Psoas muscle (tissue), 8 donors: ENCODE data around the gene INTS11. TPM values are rescaled to one million over a fixed set of nuclear protein-coding genes. Genes with fewer than 3 reads are reported as not detected.

ENCODE experiments used
- ATAC-seq, 4 donors: fragments of 200-7000 bp; cut with Tn5 transposase; one replicate each; pipeline ENCODE4 v1.9.1; 2020; ENCODE audit warnings: moderate library complexity in 3 of 4, mild to moderate bottlenecking in 2 of 4
- DNase-seq, 2 donors: peaks; one replicate each; pipeline ENCODE4 v3.0.0-alpha.2; 2020
- H3K27ac ChIP-seq: fragments of 200-600 bp; one replicate; pipeline ENCODE4 v1.8.0; 2022
- H3K27me3 ChIP-seq, 3 donors: fragments of 200-600 bp in 1 of 3; one replicate each; pipeline versions ENCODE4 v1.6.1 to v1.8.0; 2013 to 2022; ENCODE audit warnings: low read length in 2 of 3, mild to moderate bottlenecking in 2 of 3, moderate library complexity in 1 of 3; ENCODE audit not compliant: insufficient read depth in 3 of 3
- H3K36me3 ChIP-seq, 2 donors: fragments of 200-600 bp in 1 of 2; one replicate each; pipeline versions ENCODE4 v1.6.1 to v1.8.0; 2013 to 2022; ENCODE audit warnings: low read depth in 1 of 2, mild to moderate bottlenecking in 1 of 2, moderate library complexity in 1 of 2; ENCODE audit not compliant: insufficient read depth in 1 of 2
- H3K4me1 ChIP-seq: fragments of 200-600 bp; one replicate; pipeline ENCODE4 v1.8.0; 2022
- H3K4me3 ChIP-seq: fragments of 200-600 bp; one replicate; pipeline ENCODE4 v1.8.0; 2022; ENCODE audit warnings: mild to moderate bottlenecking
- H3K9me3 ChIP-seq: fragments of 200-600 bp; one replicate; pipeline ENCODE4 v1.8.0; 2022
- CTCF ChIP-seq: fragments of 200-600 bp; IDR thresholded peaks from one replicate; pipeline ENCODE4 v1.8.0; 2022; ENCODE audit warnings: antibody characterized with exemption
- WGBS, 3 donors: extraction: QIAGEN DNeasy Blood & Tissue Kit; methylation state at CpG; one replicate each; pipeline versions ENCODE4 v1.1.6 to v1.1.7; 2013; 5-methylcytosine and 5-hydroxymethylcytosine counted together
- intact Hi-C, 2 donors: fragments of 100-400 bp; cut with DNase I; formaldehyde crosslinking; loops; one replicate each; pipeline versions ENCODE4 v1.11.0 to v1.14.2; 2022
- polyA plus RNA-seq, 3 donors: library from polyadenylated mRNA; stranded (reverse); fragments of 200-250 nt; gene quantifications; one replicate each; pipeline ENCODE4 v1.2.3, GENCODE V29; 2013
- total RNA-seq, 4 donors: library from RNA; stranded (reverse); fragmentation: NEBNext Ultra II Directional in 2 of 4; extraction: Animal tissue kit (Norgen Biotek cat#: 25700) in 2 of 4; gene quantifications; one replicate each; pipeline versions ENCODE4 v1.2.1 to v1.2.4, GENCODE V29; 2021 to 2023
- donor health status: healthy with polysubstance abuse.
- donor health status: DM: no; HTN: no; CAD: no; lungs with moderate emphysema.
- donor health status: Bipolar disorder and iron deficiency.
- donor health status: healthy.
- donor health status: DM: yes; HTN: yes; CAD: no.
- donor health status: DM: no; HTN: no; CAD: no.
- donor health status: DM: no; HTN: no; CAD: no.
- donor health status: DM: yes; HTN: yes; CAD: no.

INTS11 gene
- total and polyA plus RNA-seq, 7 donors = 55.6 to 80.8 (median 71.2) TPM

- TF ChIP-seq CTCF = no peak
- Histone ChIP-seq H3K9me3 (no peaks in the 10 kb centered on the region), H3K4me3 (peak within 1 kb of the TSS; percentile 57), H3K4me1 (peaks cover 16% of the 10 kb centered on the region), H3K27ac (peak within 1 kb of the TSS; percentile 65), H3K27me3 (peaks cover 0 to 57% (median 11%) of the 10 kb centered on the region in 3 donors), H3K36me3 (peaks cover 0 to 4% of the 10 kb centered on the region in 2 donors)
- ATAC-seq = peak; percentile 20 to 58 (median 44)
- DNase-seq = peak; percentile 85 to 90
- 15 to 38% (median 17%) methylated on average over 21 to 29 of the region's 29 CpGs for WGBS, 3 donors
- intact Hi-C loops = no loop called here
Observed at GRCh38 chr1:1358433-1359271, 34.2 kb upstream of the INTS11 start, which contains the start of gene MXRA8. TSS of gene MXRA8 (minus strand) at chr1:1358555. CDS start at chr1:1358504, 51 bp downstream.

GRCh38 chr1:1357871-1358432, 33.5 kb upstream of the INTS11 start:
- peak overlapping the region; percentile 57 for H3K4me3 ChIP-seq
- peak overlapping the region; percentile 65 for H3K27ac ChIP-seq
- 9 to 14% (median 9%) methylated on average over 17 to 18 of the region's 18 CpGs for WGBS, 3 donors
- ATAC-seq = no peak
- no peak for TF ChIP-seq CTCF
- H3K27me3 ChIP-seq = peaks cover 0 to 57% (median 11%) of the 10 kb centered on the region in 3 donors
- no peaks in the 10 kb centered on the region for H3K9me3 ChIP-seq
- intact Hi-C loops = no loop called here
- peaks cover 0 to 4% of the 10 kb centered on the region in 2 donors for H3K36me3 ChIP-seq
- H3K4me1 ChIP-seq = peaks cover 21% of the 10 kb centered on the region
- peak in 1 of 2 donors; percentile 23 for DNase-seq

GRCh38 chr1:1356796-1357401, 32.4 kb upstream of the INTS11 start:
- DNase-seq (peak in 1 of 2 donors; percentile 38), ATAC-seq (no peak)
- Histone ChIP-seq H3K4me1 (peaks cover 22% of the 10 kb centered on the region), H3K4me3 (peak overlapping the region; percentile 57), H3K36me3 (peaks cover 0 to 4% of the 10 kb centered on the region in 2 donors), H3K9me3 (no peaks in the 10 kb centered on the region), H3K27me3 (peaks cover 0 to 57% (median 7%) of the 10 kb centered on the region in 3 donors), H3K27ac (peak overlapping the region; percentile 65)
- 19 to 48% (median 23%) methylated on average over 18 to 26 of the region's 26 CpGs for WGBS, 3 donors
- no peak for TF ChIP-seq CTCF
- intact Hi-C loops = no loop called here

- peaks cover 28% of the 10 kb centered on the region for H3K4me1 ChIP-seq
- no peak overlapping the region for H3K27ac ChIP-seq
- no peak for TF ChIP-seq CTCF
- peak overlapping the region; percentile 57 for H3K4me3 ChIP-seq
- intact Hi-C loops = no loop called here
- WGBS, 3 donors = 20 to 42% (median 26%) methylated on average over 7 to 8 of the region's 8 CpGs
- peaks cover 0 to 53% (median 7%) of the 10 kb centered on the region in 3 donors for H3K27me3 ChIP-seq
- ATAC-seq (no peak), DNase-seq (peak in 1 of 2 donors; percentile 49)
- no peaks in the 10 kb centered on the region for H3K9me3 ChIP-seq
- peaks cover 0 to 4% of the 10 kb centered on the region in 2 donors for H3K36me3 ChIP-seq
Observed at GRCh38 chr1:1356166-1356795, 31.8 kb upstream of the INTS11 start.
